ENCODE measurements around the gene ERVW-1.
"Not testable (repeated sequence)": the region's sequence is repeated elsewhere in the genome, so short reads cannot be mapped to it uniquely, and the experiment has no call there.

Gene ERVW-1

GRCh38 chr7:92466682-92467081 lies 11.1 kb downstream of the ERVW-1 start:
- no peak for DNase-seq

GRCh38 chr7:92464515-92464914 lies 13.2 kb downstream of the ERVW-1 start:
- no peak for DNase-seq

GRCh38 chr7:92462560-92462959 lies 15.2 kb downstream of the ERVW-1 start:
- no peak for DNase-seq

GRCh38 chr7:92461027-92462003 lies 16.4 kb downstream of the ERVW-1 start:
- DNase-seq = peak; percentile 40

GRCh38 chr7:92460510-92460909 lies 17.2 kb downstream of the ERVW-1 start:
- DNase-seq = no peak

- no peak for DNase-seq
These were observed 17.6 kb downstream of the ERVW-1 start for GRCh38 chr7:92460109-92460508.

- no peak for DNase-seq
These were observed 21.5 kb downstream of the ERVW-1 start for GRCh38 chr7:92456236-92456635.

- DNase-seq = no peak
These were observed 26.1 kb downstream of the ERVW-1 start for GRCh38 chr7:92451645-92452044.

GRCh38 chr7:92448205-92448747 lies 29.5 kb downstream of the ERVW-1 start:
- DNase-seq = peak; percentile 33

- DNase-seq = peak; percentile 33
These were observed 30.2 kb downstream of the ERVW-1 start, which contains the start of gene GATAD1 for GRCh38 chr7:92447345-92448204. GATAD1 (plus strand) TSS chr7:92447482; CDS start chr7:92447730, 248 bp downstream.

- DNase-seq = peak; percentile 80
These were observed 30.8 kb downstream of the ERVW-1 start for GRCh38 chr7:92446869-92447344.

GRCh38 chr7:92442720-92443119 lies 35.0 kb downstream of the ERVW-1 start:
- DNase-seq = not testable (repeated sequence)

- DNase-seq = no peak
These were observed 39.7 kb downstream of the ERVW-1 start for GRCh38 chr7:92437956-92438491.

GRCh38 chr7:92436612-92437445 lies 40.9 kb downstream of the ERVW-1 start:
- DNase-seq = no peak

- DNase-seq = no peak
These were observed 42.2 kb downstream of the ERVW-1 start for GRCh38 chr7:92435542-92435941.

GRCh38 chr7:92433019-92433418 lies 44.7 kb downstream of the ERVW-1 start:
- DNase-seq = no peak

GRCh38 chr7:92432299-92432946 lies 45.3 kb downstream of the ERVW-1 start:
- no peak for DNase-seq

GRCh38 chr7:92427193-92427592 lies 50.6 kb downstream of the ERVW-1 start:
- no peak for DNase-seq

- no peak for DNase-seq
These were observed 52.3 kb downstream of the ERVW-1 start for GRCh38 chr7:92425311-92425947.

- DNase-seq = no peak
These were observed 54.0 kb downstream of the ERVW-1 start for GRCh38 chr7:92423710-92424131.

- DNase-seq = no peak
These were observed 54.8 kb downstream of the ERVW-1 start for GRCh38 chr7:92422926-92423325.
